H9 (cell line): ENCODE results near the gene RNU6-1. TPM values are rescaled to one million over a fixed set of nuclear protein-coding genes. Genes with fewer than 3 reads are reported as not detected.

Experiments
- DNase-seq: peaks from one replicate; pipeline ENCODE4 v3.0.0-alpha.2; 2017
- H2AFZ ChIP-seq: one replicate; pipeline ENCODE4 v1.6.1; 2013; ENCODE audit warnings: mild to moderate bottlenecking, low read length, control low read depth, moderate library complexity
- H2AK5ac ChIP-seq: 2 replicates; pipeline ENCODE4 v1.6.1; 2013; ENCODE audit warnings: low read length, control low read depth, mixed read lengths; ENCODE audit not compliant: insufficient read length
- H2BK120ac ChIP-seq: one replicate; pipeline ENCODE4 v1.6.1; 2013; ENCODE audit warnings: low read depth, mild to moderate bottlenecking, low read length, control low read depth, inconsistent platforms; ENCODE audit not compliant: poor library complexity, severe bottlenecking
- H2BK12ac ChIP-seq: 2 replicates; pipeline ENCODE4 v1.6.1; 2013; ENCODE audit warnings: low read length, control low read depth, mixed read lengths, low read depth; ENCODE audit not compliant: insufficient read length
- H2BK15ac ChIP-seq: 2 replicates; pipeline ENCODE4 v1.6.1; 2013; ENCODE audit warnings: low read depth, low read length, control low read depth
- H2BK20ac ChIP-seq: one replicate; pipeline ENCODE4 v1.6.1; 2013; ENCODE audit warnings: low read depth, mild to moderate bottlenecking, low read length, control low read depth, inconsistent platforms; ENCODE audit not compliant: poor library complexity, severe bottlenecking
- H2BK5ac ChIP-seq: 2 replicates; pipeline ENCODE4 v1.6.1; 2013; ENCODE audit warnings: low read length, control low read depth, mixed read lengths; ENCODE audit not compliant: insufficient read length
- H3K14ac ChIP-seq: 2 replicates; pipeline ENCODE4 v1.6.1; 2013; ENCODE audit warnings: low read length, control low read depth; ENCODE audit not compliant: insufficient read depth
- H3K18ac ChIP-seq: 2 replicates; pipeline ENCODE4 v1.6.1; 2013; ENCODE audit warnings: low read depth, mild to moderate bottlenecking, mixed read lengths, low read length, control low read depth; ENCODE audit not compliant: insufficient read length
- H3K23ac ChIP-seq: 2 replicates; pipeline ENCODE4 v1.6.1; 2013; ENCODE audit warnings: low read length, control low read depth, mixed read lengths, low read depth; ENCODE audit not compliant: insufficient read length
- H3K23me2 ChIP-seq: 2 replicates; pipeline ENCODE4 v1.6.1; 2013; ENCODE audit warnings: low read depth, mild to moderate bottlenecking, mixed read lengths, low read length, control low read depth; ENCODE audit not compliant: insufficient read length, poor library complexity, severe bottlenecking
- H3K27ac ChIP-seq: 2 replicates; pipeline ENCODE4 v1.5.1; 2013; ENCODE audit warnings: low read length, control low read depth, mixed read lengths, low read depth; ENCODE audit not compliant: insufficient read length
- H3K27me3 ChIP-seq: 2 replicates; pipeline ENCODE4 v1.6.1; 2013; ENCODE audit warnings: low read length, control low read depth, inconsistent platforms; ENCODE audit not compliant: insufficient read depth
- H3K4ac ChIP-seq: 2 replicates; pipeline ENCODE4 v1.6.1; 2013; ENCODE audit warnings: low read depth, mild to moderate bottlenecking, control low read depth, inconsistent platforms, low read length, moderate library complexity
- H3K4me1 ChIP-seq: 2 replicates; pipeline ENCODE4 v1.6.1; 2013; ENCODE audit warnings: low read length, control low read depth, inconsistent platforms; ENCODE audit not compliant: insufficient read depth
- H3K4me2 ChIP-seq: 2 replicates; pipeline ENCODE4 v1.6.1; 2013; ENCODE audit warnings: low read length, control low read depth, mixed read lengths; ENCODE audit not compliant: insufficient read length, insufficient read depth
- H3K56ac ChIP-seq: 2 replicates; pipeline ENCODE4 v1.6.1; 2013; ENCODE audit warnings: low read depth, mild to moderate bottlenecking, mixed read lengths, low read length, control low read depth; ENCODE audit not compliant: insufficient read length
- H3K79me1 ChIP-seq: 2 replicates; pipeline ENCODE4 v1.6.1; 2013; ENCODE audit warnings: low read depth, mild to moderate bottlenecking, moderate library complexity, low read length, control low read depth, inconsistent platforms; ENCODE audit not compliant: insufficient read depth, poor library complexity, severe bottlenecking
- H3K79me2 ChIP-seq: 2 replicates; pipeline ENCODE4 v1.6.1; 2013; ENCODE audit warnings: low read length, control low read depth, inconsistent platforms; ENCODE audit not compliant: insufficient read depth
- H3K9ac ChIP-seq: 2 replicates; pipeline ENCODE4 v1.6.1; 2013; ENCODE audit warnings: low read length, control low read depth, mixed read lengths; ENCODE audit not compliant: insufficient read length; ENCODE audit errors: extremely low read depth
- H3K9me3 ChIP-seq: one replicate; pipeline ENCODE4 v1.6.1; 2013; ENCODE audit warnings: low read depth, low read length, inconsistent platforms; ENCODE audit not compliant: control insufficient read depth
- H3T11ph ChIP-seq: one replicate; pipeline ENCODE4 v1.6.1; 2013; ENCODE audit warnings: mild to moderate bottlenecking, low read length, control low read depth, inconsistent platforms
- H4K20me1 ChIP-seq: one replicate; pipeline ENCODE4 v1.6.1; 2013; ENCODE audit not compliant: control insufficient read depth, insufficient read length, insufficient read depth
- H4K5ac ChIP-seq: 2 replicates; pipeline ENCODE4 v1.6.1; 2013; ENCODE audit warnings: low read depth, mild to moderate bottlenecking, mixed read lengths, low read length, control low read depth; ENCODE audit not compliant: insufficient read length
- H4K8ac ChIP-seq: replicated peaks from 2 replicates; pipeline ENCODE4 v1.6.1; 2013; ENCODE audit warnings: low read length, control low read depth, mixed read lengths, low read depth; ENCODE audit not compliant: insufficient read length
- H4K91ac ChIP-seq: 2 replicates; pipeline ENCODE4 v1.6.1; 2013; ENCODE audit warnings: low read depth, mild to moderate bottlenecking, moderate library complexity, mixed read lengths, low read length, control low read depth; ENCODE audit not compliant: insufficient read length
- H3K27ac Mint-ChIP-seq, 3 experiments: 2 replicates in 2 of 3; 3 replicates in 1 of 3; pipeline ENCODE4 v1.8.0; 2020 to 2021; ENCODE audit warnings: mixed read lengths in 3 of 3, mild to moderate bottlenecking in 1 of 3, moderate library complexity in 1 of 3
- H3K27me3 Mint-ChIP-seq: 2 replicates; pipeline ENCODE4 v1.8.0; 2021; ENCODE audit warnings: low read depth, mild to moderate bottlenecking, moderate library complexity, mixed read lengths
- H3K36me3 Mint-ChIP-seq, 3 experiments: 2 replicates in 2 of 3; 3 replicates in 1 of 3; pipeline ENCODE4 v1.8.0; 2020 to 2021; ENCODE audit warnings: low read depth in 3 of 3, mixed read lengths in 3 of 3; ENCODE audit not compliant: insufficient read depth in 1 of 3
- H3K4me1 Mint-ChIP-seq, 2 experiments: 2 replicates each; pipeline ENCODE4 v1.8.0; 2020; ENCODE audit warnings: mixed read lengths in 2 of 2
- H3K4me3 Mint-ChIP-seq, 2 experiments: 2 replicates in 1 of 2; 3 replicates in 1 of 2; pipeline ENCODE4 v1.8.0; 2020 to 2021; ENCODE audit warnings: mild to moderate bottlenecking in 2 of 2, mixed read lengths in 2 of 2, moderate library complexity in 1 of 2
- H3K9me3 Mint-ChIP-seq, 2 experiments: 2 replicates in 1 of 2; 3 replicates in 1 of 2; pipeline ENCODE4 v1.8.0; 2020; ENCODE audit warnings: mild to moderate bottlenecking in 2 of 2, mixed read lengths in 2 of 2, moderate library complexity in 1 of 2
- WGBS: extraction: QIAGEN DNeasy Blood & Tissue Kit; methylation state at CpG from one replicate; pipeline ENCODE4 v1.1.7; 2013; ENCODE audit warnings: missing lambda C conversion rate, low lambda C conversion rate, mixed read lengths; ENCODE audit not compliant: insufficient read length; ENCODE audit errors: extremely low coverage; 5-methylcytosine and 5-hydroxymethylcytosine counted together
- total RNA-seq: library from RNA; stranded (reverse); gene quantifications from 2 replicates; pipeline ENCODE4 v1.2.1, GENCODE V29; 2021
- TF ChIP-seq, protein P1 (sequence below): fragments of 200-600 bp; sonication (generic); conservative IDR thresholded peaks from 3 replicates; pipeline ENCODE4 v1.8.0; 2021; ENCODE audit warnings: antibody characterized with exemption, mild to moderate bottlenecking

Gene RNU6-1
- total RNA-seq, 1 experiment from 2014 or later = not detected

DNA sequence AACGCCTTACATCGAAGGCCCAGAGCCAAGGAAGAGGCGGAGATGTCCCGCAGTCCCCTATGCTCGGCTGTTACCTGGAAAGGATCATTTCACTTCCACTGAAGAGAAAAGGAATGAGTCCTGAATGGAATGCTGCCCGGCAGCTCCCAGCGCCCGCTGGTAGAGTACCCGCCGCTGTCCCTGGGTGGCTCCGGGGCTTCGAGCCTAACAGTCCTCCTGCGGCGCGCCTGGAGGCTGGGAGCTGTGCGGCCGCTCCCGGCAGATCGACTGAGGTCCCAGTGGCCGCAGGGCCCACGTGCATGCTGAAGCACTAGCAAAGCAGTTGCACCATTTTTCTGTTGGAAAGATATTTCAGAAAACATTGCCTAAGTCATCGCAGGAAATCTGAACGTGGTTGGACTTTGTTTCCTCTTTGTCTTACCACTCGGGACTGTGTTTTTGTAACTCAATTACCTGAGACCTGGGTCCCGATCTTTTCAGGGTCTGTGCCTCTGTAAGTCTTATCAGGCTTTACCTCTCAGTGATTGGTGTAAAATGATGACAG lies 984 bp downstream of the RNU6-1 start:
- Histone ChIP-seq H2BK20ac (no peak overlapping the region), H3K9ac (no peak overlapping the region), H3K27me3 (peaks cover 40% of the 10 kb centered on the region; the same call in 1 of the 2 replicates), H3K56ac (no peak overlapping the region), H3K23me2 (peaks cover 16% of the 10 kb centered on the region), H2AFZ (no peak overlapping the region), H4K8ac (no peak overlapping the region), H3K23ac (no peak overlapping the region), H2BK5ac (no peak overlapping the region), H3K9me3 (no peaks in the 10 kb centered on the region), H3T11ph (no peak overlapping the region), H2BK120ac (no peak overlapping the region), H2AK5ac (no peak overlapping the region), H4K91ac (no peak overlapping the region), H3K14ac (no peak overlapping the region), H2BK12ac (no peak overlapping the region), H4K5ac (no peak overlapping the region), H3K4ac (no peak overlapping the region), H3K4me1 (no peaks in the 10 kb centered on the region; the same call in 1 of the 2 replicates), H3K27ac (no peak overlapping the region), H3K79me2 (no peaks in the 10 kb centered on the region), H4K20me1 (no peaks in the 10 kb centered on the region), H3K18ac (no peak overlapping the region), H3K79me1 (no peaks in the 10 kb centered on the region), H2BK15ac (no peak overlapping the region), H3K4me2 (peak overlapping the region; percentile 90)
- H3K27me3 Mint-ChIP-seq = peaks cover 73% of the 10 kb centered on the region
- DNase-seq = peak; percentile 84
- H3K36me3 Mint-ChIP-seq = no peaks in the 10 kb centered on the region
- H3K4me1 Mint-ChIP-seq = peaks cover 52 to 54% of the 10 kb centered on the region in 2 experiments
- no CpG with 5 or more reads among the region's 25 CpGs for WGBS
- H3K4me3 Mint-ChIP-seq = peak overlapping the region; percentile 78 to 94
- H3K9me3 Mint-ChIP-seq = peaks cover 4% of the 10 kb centered on the region in 2 experiments; a peak in 4 of 5 replicates
- H3K27ac Mint-ChIP-seq = no peak overlapping the region
- TF ChIP-seq, protein P1, sequence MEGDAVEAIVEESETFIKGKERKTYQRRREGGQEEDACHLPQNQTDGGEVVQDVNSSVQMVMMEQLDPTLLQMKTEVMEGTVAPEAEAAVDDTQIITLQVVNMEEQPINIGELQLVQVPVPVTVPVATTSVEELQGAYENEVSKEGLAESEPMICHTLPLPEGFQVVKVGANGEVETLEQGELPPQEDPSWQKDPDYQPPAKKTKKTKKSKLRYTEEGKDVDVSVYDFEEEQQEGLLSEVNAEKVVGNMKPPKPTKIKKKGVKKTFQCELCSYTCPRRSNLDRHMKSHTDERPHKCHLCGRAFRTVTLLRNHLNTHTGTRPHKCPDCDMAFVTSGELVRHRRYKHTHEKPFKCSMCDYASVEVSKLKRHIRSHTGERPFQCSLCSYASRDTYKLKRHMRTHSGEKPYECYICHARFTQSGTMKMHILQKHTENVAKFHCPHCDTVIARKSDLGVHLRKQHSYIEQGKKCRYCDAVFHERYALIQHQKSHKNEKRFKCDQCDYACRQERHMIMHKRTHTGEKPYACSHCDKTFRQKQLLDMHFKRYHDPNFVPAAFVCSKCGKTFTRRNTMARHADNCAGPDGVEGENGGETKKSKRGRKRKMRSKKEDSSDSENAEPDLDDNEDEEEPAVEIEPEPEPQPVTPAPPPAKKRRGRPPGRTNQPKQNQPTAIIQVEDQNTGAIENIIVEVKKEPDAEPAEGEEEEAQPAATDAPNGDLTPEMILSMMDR = no peak; the same call in 2 of the 3 replicates
